Measurements from ENCODE around the gene PILRB. TPM values are rescaled to one million over a fixed set of nuclear protein-coding genes. Genes with fewer than 3 reads are reported as not detected.

PILRB gene
- total RNA-seq, 1 donor from 2014 or later = 62.6 TPM

DNA sequence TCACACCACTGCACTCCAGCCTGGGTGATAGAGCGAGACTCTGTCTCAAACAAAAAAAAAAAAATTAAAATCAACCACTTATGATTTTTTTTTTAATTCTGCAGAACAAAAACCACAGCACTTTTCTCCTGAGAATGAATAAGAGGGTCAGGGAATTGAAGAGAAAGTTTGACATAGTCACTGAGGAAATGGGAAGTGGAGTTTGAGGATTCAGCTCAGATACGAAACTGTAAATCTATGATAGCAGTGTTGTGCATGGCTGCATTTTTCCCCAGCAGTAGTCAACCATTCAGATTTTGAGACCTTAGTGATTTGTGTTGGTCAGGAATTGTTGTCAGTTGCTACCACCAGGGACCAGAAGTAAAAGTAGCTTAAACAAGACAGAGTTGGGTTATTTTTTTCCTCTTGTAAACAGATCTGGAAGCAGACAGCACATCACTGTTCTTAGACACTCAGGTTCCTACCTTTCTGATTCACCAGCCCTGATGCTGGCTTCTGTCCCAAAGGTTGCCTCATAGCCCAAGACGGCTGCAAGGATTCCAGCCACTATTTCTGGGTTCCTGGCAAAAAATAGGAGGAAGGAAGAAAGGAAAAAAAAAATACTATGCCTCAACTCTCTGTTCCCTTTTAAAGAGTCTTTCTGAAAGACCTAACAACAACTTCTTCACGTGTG is 35.5 kb downstream of the PILRB start:
- Mint-ChIP-seq H3K27me3 (ENCODE audit: unreplicated experiment) (no peaks in the 10 kb centered on the region), H3K4me1 (ENCODE audit: low read depth, unreplicated experiment) (peaks cover 18% of the 10 kb centered on the region), H3K27ac (ENCODE audit: unreplicated experiment) (no peak overlapping the region), H3K4me3 (ENCODE audit: unreplicated experiment) (no peak overlapping the region), H3K9me3 (ENCODE audit: unreplicated experiment) (peaks cover 7% of the 10 kb centered on the region), H3K36me3 (ENCODE audit: unreplicated experiment) (no peaks in the 10 kb centered on the region)
- DNase-seq = no peak
- TF ChIP-seq, protein P1, sequence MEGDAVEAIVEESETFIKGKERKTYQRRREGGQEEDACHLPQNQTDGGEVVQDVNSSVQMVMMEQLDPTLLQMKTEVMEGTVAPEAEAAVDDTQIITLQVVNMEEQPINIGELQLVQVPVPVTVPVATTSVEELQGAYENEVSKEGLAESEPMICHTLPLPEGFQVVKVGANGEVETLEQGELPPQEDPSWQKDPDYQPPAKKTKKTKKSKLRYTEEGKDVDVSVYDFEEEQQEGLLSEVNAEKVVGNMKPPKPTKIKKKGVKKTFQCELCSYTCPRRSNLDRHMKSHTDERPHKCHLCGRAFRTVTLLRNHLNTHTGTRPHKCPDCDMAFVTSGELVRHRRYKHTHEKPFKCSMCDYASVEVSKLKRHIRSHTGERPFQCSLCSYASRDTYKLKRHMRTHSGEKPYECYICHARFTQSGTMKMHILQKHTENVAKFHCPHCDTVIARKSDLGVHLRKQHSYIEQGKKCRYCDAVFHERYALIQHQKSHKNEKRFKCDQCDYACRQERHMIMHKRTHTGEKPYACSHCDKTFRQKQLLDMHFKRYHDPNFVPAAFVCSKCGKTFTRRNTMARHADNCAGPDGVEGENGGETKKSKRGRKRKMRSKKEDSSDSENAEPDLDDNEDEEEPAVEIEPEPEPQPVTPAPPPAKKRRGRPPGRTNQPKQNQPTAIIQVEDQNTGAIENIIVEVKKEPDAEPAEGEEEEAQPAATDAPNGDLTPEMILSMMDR (IDR thresholded peaks at IDR 0.05; ENCODE audit: partially characterized antibody, unreplicated experiment) = no peak

DNA sequence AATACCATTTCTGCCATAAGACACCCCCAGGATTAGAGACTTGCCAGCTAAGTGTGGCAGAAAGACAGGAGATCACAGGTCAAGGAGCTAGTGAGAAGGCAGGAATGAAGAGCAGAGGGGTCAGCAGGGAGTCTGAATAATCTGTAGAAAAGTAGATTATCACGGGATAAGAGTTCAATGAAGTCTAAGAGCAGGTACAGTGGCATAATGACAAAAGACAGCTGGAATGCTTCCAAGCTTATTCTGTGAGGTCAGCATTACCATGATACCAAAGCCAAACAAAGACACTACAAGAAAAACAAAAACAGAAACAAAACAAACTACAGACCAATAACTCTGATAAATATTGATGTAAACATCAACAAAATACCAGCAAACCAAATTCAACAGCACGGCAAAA is 36.2 kb downstream of the PILRB start:
- H3K4me1 Mint-ChIP-seq (ENCODE audit: low read depth, unreplicated experiment) = peaks cover 20% of the 10 kb centered on the region
- H3K36me3 Mint-ChIP-seq (ENCODE audit: unreplicated experiment) = no peaks in the 10 kb centered on the region
- no peak overlapping the region for H3K4me3 Mint-ChIP-seq (ENCODE audit: unreplicated experiment)
- no peak for DNase-seq
- TF ChIP-seq, protein P1 (IDR thresholded peaks at IDR 0.05; ENCODE audit: partially characterized antibody, unreplicated experiment) = no peak
- peaks cover 2% of the 10 kb centered on the region for H3K27me3 Mint-ChIP-seq (ENCODE audit: unreplicated experiment)
- H3K9me3 Mint-ChIP-seq (ENCODE audit: unreplicated experiment) = peaks cover 7% of the 10 kb centered on the region
- H3K27ac Mint-ChIP-seq (ENCODE audit: unreplicated experiment) = no peak overlapping the region

DNA sequence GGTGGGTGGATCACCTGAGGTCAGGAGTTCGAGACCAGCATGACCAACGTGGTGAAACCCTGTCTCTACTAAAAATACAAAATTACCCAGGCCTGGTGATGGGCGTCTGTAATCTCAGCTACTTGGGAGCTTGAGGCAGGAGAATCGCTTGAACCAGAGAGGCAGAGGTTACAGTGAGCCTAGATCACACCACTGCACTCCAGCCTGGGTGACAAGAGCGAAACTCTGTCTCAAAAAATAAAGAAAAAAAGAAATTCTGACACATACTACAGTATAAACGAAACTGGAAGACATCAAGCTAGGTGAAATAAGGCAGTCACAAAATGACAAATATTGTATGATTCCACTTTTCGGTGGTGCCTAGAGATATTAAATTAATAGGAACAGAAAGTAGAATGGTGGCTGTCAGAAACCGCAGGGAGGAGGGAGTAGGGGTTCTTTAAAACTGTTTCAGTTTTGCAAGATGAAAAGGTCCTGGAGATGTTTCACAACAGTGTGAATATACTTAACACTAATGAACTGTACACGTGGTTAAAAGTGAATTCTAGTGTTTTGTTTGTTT is 38.6 kb downstream of the PILRB start:
- Mint-ChIP-seq H3K4me3 (ENCODE audit: unreplicated experiment) (no peak overlapping the region), H3K36me3 (ENCODE audit: unreplicated experiment) (no peaks in the 10 kb centered on the region), H3K4me1 (ENCODE audit: low read depth, unreplicated experiment) (peaks cover 16% of the 10 kb centered on the region), H3K27ac (ENCODE audit: unreplicated experiment) (no peak overlapping the region), H3K27me3 (ENCODE audit: unreplicated experiment) (peaks cover 4% of the 10 kb centered on the region), H3K9me3 (ENCODE audit: unreplicated experiment) (peaks cover 7% of the 10 kb centered on the region)
- no peak for DNase-seq
- TF ChIP-seq, protein P1 (IDR thresholded peaks at IDR 0.05; ENCODE audit: partially characterized antibody, unreplicated experiment) = no peak

DNA sequence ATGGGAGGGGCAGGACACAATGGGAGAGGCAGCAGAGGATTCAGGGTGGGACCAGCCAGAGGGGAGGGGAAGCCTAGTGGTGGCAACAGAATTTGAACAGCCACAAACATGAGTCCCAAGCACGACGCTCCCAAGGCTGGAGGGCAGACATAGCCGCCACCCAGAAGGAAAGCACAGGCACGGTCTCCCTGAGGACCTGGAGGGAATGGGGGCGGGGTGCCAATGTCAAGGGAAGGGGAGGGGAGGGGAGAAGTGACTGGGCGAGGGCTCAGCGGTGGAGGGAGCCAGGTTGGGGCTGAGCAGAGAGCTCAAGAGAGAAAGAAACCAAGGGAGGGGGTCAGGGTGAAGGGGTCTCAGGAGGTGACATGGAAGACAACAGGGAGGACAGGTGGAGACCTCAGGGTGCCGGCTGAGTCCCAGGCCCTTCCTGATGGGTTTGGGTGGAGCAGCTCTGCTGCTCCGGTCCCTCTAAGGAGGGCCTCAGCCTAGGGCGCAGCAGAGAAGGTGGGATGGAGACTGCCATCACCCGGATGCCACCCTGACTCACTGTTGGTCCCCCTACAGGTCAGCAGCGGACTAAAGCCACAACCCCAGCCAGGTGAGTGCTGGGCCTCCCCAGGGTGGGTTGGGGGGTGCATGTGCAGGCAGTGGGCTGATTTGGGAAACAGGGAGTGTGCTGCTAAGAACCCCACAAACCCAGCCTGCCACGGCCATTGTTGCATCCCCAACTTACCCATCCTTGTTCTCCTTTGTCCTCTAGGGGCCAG is 39.6 kb downstream of the PILRB start:
- peaks cover 4% of the 10 kb centered on the region for H3K27me3 Mint-ChIP-seq (ENCODE audit: unreplicated experiment)
- no peaks in the 10 kb centered on the region for H3K36me3 Mint-ChIP-seq (ENCODE audit: unreplicated experiment)
- H3K27ac Mint-ChIP-seq (ENCODE audit: unreplicated experiment) = no peak overlapping the region
- TF ChIP-seq, protein P1 (IDR thresholded peaks at IDR 0.05; ENCODE audit: partially characterized antibody, unreplicated experiment) = no peak
- peaks cover 26% of the 10 kb centered on the region for H3K4me1 Mint-ChIP-seq (ENCODE audit: low read depth, unreplicated experiment)
- peaks cover 5% of the 10 kb centered on the region for H3K9me3 Mint-ChIP-seq (ENCODE audit: unreplicated experiment)
- no peak for DNase-seq
- H3K4me3 Mint-ChIP-seq (ENCODE audit: unreplicated experiment) = no peak overlapping the region

DNA sequence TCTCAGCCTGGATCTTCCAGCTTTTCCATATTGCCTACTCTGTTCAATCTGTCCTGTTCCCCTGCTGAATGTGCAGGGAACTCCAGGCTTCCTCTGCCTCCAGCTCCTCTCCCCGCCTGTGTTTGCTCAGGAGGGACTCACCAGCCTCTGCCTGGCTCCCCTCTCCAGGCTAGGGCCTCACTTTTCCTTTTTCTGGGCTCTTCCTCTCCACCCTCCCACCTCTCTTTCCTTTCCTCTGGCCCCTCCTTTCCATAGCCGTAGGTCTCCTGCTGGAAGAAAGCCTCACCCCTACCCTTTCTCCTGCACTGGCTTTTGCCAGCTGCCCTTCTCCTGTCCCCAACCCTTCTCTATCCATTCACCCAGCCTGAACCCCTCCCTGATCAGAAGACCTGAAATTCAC is 40.3 kb downstream of the PILRB start:
- Mint-ChIP-seq H3K9me3 (ENCODE audit: unreplicated experiment) (peaks cover 5% of the 10 kb centered on the region), H3K4me1 (ENCODE audit: low read depth, unreplicated experiment) (peaks cover 27% of the 10 kb centered on the region), H3K36me3 (ENCODE audit: unreplicated experiment) (no peaks in the 10 kb centered on the region), H3K27me3 (ENCODE audit: unreplicated experiment) (peaks cover 4% of the 10 kb centered on the region), H3K4me3 (ENCODE audit: unreplicated experiment) (no peak overlapping the region), H3K27ac (ENCODE audit: unreplicated experiment) (no peak overlapping the region)
- TF ChIP-seq, protein P1 (IDR thresholded peaks at IDR 0.05; ENCODE audit: partially characterized antibody, unreplicated experiment) = no peak
- DNase-seq = no peak

Measured in glutamatergic neuron (in vitro differentiated cells).